Measurements from ENCODE around the gene FAM47E. TPM values are rescaled to one million over a fixed set of nuclear protein-coding genes. Genes with fewer than 3 reads are reported as not detected.

The FAM47E gene
- total RNA-seq, 2 donors from 2014 or later, result 0.72 TPM; not detected in 1

GRCh38 chr4:76260571-76260970 lies 9.1 kb downstream of the FAM47E start:
- ATAC-seq, result no peak
- no peak overlapping the region for H3K4me3 Mint-ChIP-seq
- peaks cover 4% of the 10 kb centered on the region for H3K36me3 Mint-ChIP-seq (ENCODE audit: low read depth)
- no peaks in the 10 kb centered on the region for H3K9me3 ChIP-seq (ENCODE audit: control insufficient read depth, low read length, poor library complexity, severe bottlenecking)
- H3K27me3 Mint-ChIP-seq, result peaks cover 35% of the 10 kb centered on the region
- H3K4me1 Mint-ChIP-seq, result no peaks in the 10 kb centered on the region
- no peak overlapping the region for H3K27ac Mint-ChIP-seq
- DNase-seq, result no peak

- H3K4me3 Mint-ChIP-seq, result no peak overlapping the region
- no peaks in the 10 kb centered on the region for H3K9me3 ChIP-seq (ENCODE audit: control insufficient read depth, low read length, poor library complexity, severe bottlenecking)
- H3K27ac Mint-ChIP-seq, result no peak overlapping the region
- peaks cover 5% of the 10 kb centered on the region for H3K27me3 Mint-ChIP-seq
- H3K4me1 Mint-ChIP-seq, result no peaks in the 10 kb centered on the region
- no peak for ATAC-seq
- H3K36me3 Mint-ChIP-seq (ENCODE audit: low read depth), result no peaks in the 10 kb centered on the region
- no peak for DNase-seq
Observed at GRCh38 chr4:76265631-76266218, 14.2 kb downstream of the FAM47E start.

GRCh38 chr4:76266627-76267026 lies 15.1 kb downstream of the FAM47E start:
- H3K27ac Mint-ChIP-seq, result no peak overlapping the region
- no peaks in the 10 kb centered on the region for H3K9me3 ChIP-seq (ENCODE audit: control insufficient read depth, low read length, poor library complexity, severe bottlenecking)
- ATAC-seq, result no peak
- H3K4me1 Mint-ChIP-seq, result no peaks in the 10 kb centered on the region
- no peak for DNase-seq
- H3K27me3 Mint-ChIP-seq, result peaks cover 13% of the 10 kb centered on the region
- no peak overlapping the region for H3K4me3 Mint-ChIP-seq
- H3K36me3 Mint-ChIP-seq (ENCODE audit: low read depth), result no peaks in the 10 kb centered on the region

- H3K9me3 ChIP-seq (ENCODE audit: control insufficient read depth, low read length, poor library complexity, severe bottlenecking), result no peaks in the 10 kb centered on the region
- Mint-ChIP-seq H3K36me3 (ENCODE audit: low read depth) (no peaks in the 10 kb centered on the region), H3K4me3 (no peak overlapping the region), H3K4me1 (no peaks in the 10 kb centered on the region), H3K27ac (no peak overlapping the region), H3K27me3 (peaks cover 14% of the 10 kb centered on the region)
- ATAC-seq, result no peak
- no peak for DNase-seq
Observed at GRCh38 chr4:76267811-76268210, 16.3 kb downstream of the FAM47E start.

GRCh38 chr4:76270244-76271175 lies 19.0 kb downstream of the FAM47E start:
- H3K4me3 Mint-ChIP-seq, result no peak overlapping the region
- H3K9me3 ChIP-seq (ENCODE audit: control insufficient read depth, low read length, poor library complexity, severe bottlenecking), result no peaks in the 10 kb centered on the region
- H3K36me3 Mint-ChIP-seq (ENCODE audit: low read depth), result no peaks in the 10 kb centered on the region
- peaks cover 35% of the 10 kb centered on the region for H3K27me3 Mint-ChIP-seq
- H3K4me1 Mint-ChIP-seq, result no peaks in the 10 kb centered on the region
- ATAC-seq (no peak), DNase-seq (no peak)
- H3K27ac Mint-ChIP-seq, result no peak overlapping the region

GRCh38 chr4:76271248-76271647 lies 19.7 kb downstream of the FAM47E start:
- H3K36me3 Mint-ChIP-seq (ENCODE audit: low read depth), result peaks cover 2% of the 10 kb centered on the region
- no peak for DNase-seq
- H3K27me3 Mint-ChIP-seq, result peaks cover 42% of the 10 kb centered on the region
- H3K4me3 Mint-ChIP-seq, result no peak overlapping the region
- H3K27ac Mint-ChIP-seq, result no peak overlapping the region
- peaks cover 2% of the 10 kb centered on the region for H3K4me1 Mint-ChIP-seq
- no peaks in the 10 kb centered on the region for H3K9me3 ChIP-seq (ENCODE audit: control insufficient read depth, low read length, poor library complexity, severe bottlenecking)
- no peak for ATAC-seq

GRCh38 chr4:76272073-76272472 lies 20.6 kb downstream of the FAM47E start:
- no peaks in the 10 kb centered on the region for H3K9me3 ChIP-seq (ENCODE audit: control insufficient read depth, low read length, poor library complexity, severe bottlenecking)
- ATAC-seq (no peak), DNase-seq (no peak)
- H3K27me3 Mint-ChIP-seq, result peaks cover 42% of the 10 kb centered on the region
- H3K4me3 Mint-ChIP-seq, result no peak overlapping the region
- no peak overlapping the region for H3K27ac Mint-ChIP-seq
- peaks cover 2% of the 10 kb centered on the region for H3K36me3 Mint-ChIP-seq (ENCODE audit: low read depth)
- peaks cover 2% of the 10 kb centered on the region for H3K4me1 Mint-ChIP-seq

- no peak for DNase-seq
- Mint-ChIP-seq H3K4me3 (no peak overlapping the region), H3K4me1 (peaks cover 2% of the 10 kb centered on the region), H3K36me3 (ENCODE audit: low read depth) (peaks cover 2% of the 10 kb centered on the region), H3K27ac (no peak overlapping the region), H3K27me3 (peaks cover 43% of the 10 kb centered on the region)
- no peak for ATAC-seq
- no peaks in the 10 kb centered on the region for H3K9me3 ChIP-seq (ENCODE audit: control insufficient read depth, low read length, poor library complexity, severe bottlenecking)
Observed at GRCh38 chr4:76272582-76272981, 21.1 kb downstream of the FAM47E start.

GRCh38 chr4:76272999-76273398 lies 21.5 kb downstream of the FAM47E start:
- peaks cover 2% of the 10 kb centered on the region for H3K4me1 Mint-ChIP-seq
- no peaks in the 10 kb centered on the region for H3K9me3 ChIP-seq (ENCODE audit: control insufficient read depth, low read length, poor library complexity, severe bottlenecking)
- DNase-seq (no peak), ATAC-seq (no peak)
- no peak overlapping the region for H3K27ac Mint-ChIP-seq
- H3K27me3 Mint-ChIP-seq, result peaks cover 47% of the 10 kb centered on the region
- H3K36me3 Mint-ChIP-seq (ENCODE audit: low read depth), result peaks cover 2% of the 10 kb centered on the region
- H3K4me3 Mint-ChIP-seq, result no peak overlapping the region

- no peak for DNase-seq
- ATAC-seq, result no peak
Observed at GRCh38 chr4:76275486-76276124, 24.1 kb downstream of the FAM47E start.

GRCh38 chr4:76276813-76277212 lies 25.3 kb downstream of the FAM47E start:
- no peak for ATAC-seq
- DNase-seq, result no peak
- Mint-ChIP-seq H3K27ac (no peak overlapping the region), H3K4me1 (peaks cover 4% of the 10 kb centered on the region), H3K27me3 (peaks cover 35% of the 10 kb centered on the region), H3K36me3 (ENCODE audit: low read depth) (peaks cover 2% of the 10 kb centered on the region), H3K4me3 (no peak overlapping the region)
- no peaks in the 10 kb centered on the region for H3K9me3 ChIP-seq (ENCODE audit: control insufficient read depth, low read length, poor library complexity, severe bottlenecking)

More at GRCh38 chr4:76275486-76276124, 24.1 kb downstream of the FAM47E start:
- Mint-ChIP-seq H3K4me3 (no peak overlapping the region), H3K27me3 (peaks cover 45% of the 10 kb centered on the region), H3K4me1 (peaks cover 4% of the 10 kb centered on the region), H3K27ac (no peak overlapping the region), H3K36me3 (ENCODE audit: low read depth) (peaks cover 2% of the 10 kb centered on the region)
- H3K9me3 ChIP-seq (ENCODE audit: control insufficient read depth, low read length, poor library complexity, severe bottlenecking), result no peaks in the 10 kb centered on the region

- H3K9me3 ChIP-seq (ENCODE audit: control insufficient read depth, low read length, poor library complexity, severe bottlenecking), result no peaks in the 10 kb centered on the region
- peaks cover 2% of the 10 kb centered on the region for H3K36me3 Mint-ChIP-seq (ENCODE audit: low read depth)
- peaks cover 35% of the 10 kb centered on the region for H3K27me3 Mint-ChIP-seq
- peaks cover 4% of the 10 kb centered on the region for H3K4me1 Mint-ChIP-seq
- no peak for ATAC-seq
- H3K27ac Mint-ChIP-seq, result no peak overlapping the region
- DNase-seq, result no peak
- no peak overlapping the region for H3K4me3 Mint-ChIP-seq
Observed at GRCh38 chr4:76277667-76278066, 26.1 kb downstream of the FAM47E start.

GRCh38 chr4:76278583-76278982 lies 27.1 kb downstream of the FAM47E start:
- no peak for DNase-seq
- no peaks in the 10 kb centered on the region for H3K9me3 ChIP-seq (ENCODE audit: control insufficient read depth, low read length, poor library complexity, severe bottlenecking)
- peaks cover 2% of the 10 kb centered on the region for H3K36me3 Mint-ChIP-seq (ENCODE audit: low read depth)
- H3K27ac Mint-ChIP-seq, result no peak overlapping the region
- no peak for ATAC-seq
- peaks cover 4% of the 10 kb centered on the region for H3K4me1 Mint-ChIP-seq
- H3K4me3 Mint-ChIP-seq, result no peak overlapping the region
- peaks cover 27% of the 10 kb centered on the region for H3K27me3 Mint-ChIP-seq
